Neural cell (in vitro differentiated cells): Measurements from ENCODE around the gene CASKIN2. TPM values are rescaled to one million over a fixed set of nuclear protein-coding genes. Genes with fewer than 3 reads are reported as not detected.

Experiments
- H2AFZ ChIP-seq: fragments of 200-600, 300-800 bp; sonication (generic), shearing (Covaris generic); 2 replicates; pipeline ENCODE4 v1.6.0; 2014; ENCODE audit warnings: low read depth, mild to moderate bottlenecking, antibody characterized with exemption, low read length, moderate library complexity
- H3F3A ChIP-seq: fragments of 200-600 bp; shearing (Covaris generic); 2 replicates; pipeline ENCODE4 v1.6.1; 2016; ENCODE audit warnings: mild to moderate bottlenecking, moderate library complexity, mixed read lengths, antibody characterized with exemption, low read length; ENCODE audit not compliant: insufficient read depth, poor library complexity, severe bottlenecking
- H3K27ac ChIP-seq: fragments of 200-600, 300-800 bp; sonication (generic), shearing (Covaris generic); 2 replicates; pipeline ENCODE4 v1.5.1; 2014; ENCODE audit warnings: mild to moderate bottlenecking, low read length, moderate library complexity
- H3K27me3 ChIP-seq: fragments of 300-800, 200-600 bp; sonication (generic), shearing (Covaris generic); 2 replicates; pipeline ENCODE4 v1.6.0; 2014; ENCODE audit warnings: mild to moderate bottlenecking, low read depth, low read length, moderate library complexity; ENCODE audit not compliant: insufficient read depth
- H3K36me3 ChIP-seq: fragments of 300-800, 200-600 bp; sonication (generic), shearing (Covaris generic); 2 replicates; pipeline ENCODE4 v1.5.1; 2014; ENCODE audit warnings: mild to moderate bottlenecking, antibody characterized with exemption, low read length, moderate library complexity; ENCODE audit not compliant: insufficient read depth
- H3K4me2 ChIP-seq: fragments of 300-800, 200-600 bp; sonication (generic), shearing (Covaris generic); 2 replicates; pipeline ENCODE4 v1.6.0; 2014; ENCODE audit warnings: mild to moderate bottlenecking, low read length
- H3K4me3 ChIP-seq: fragments of 300-800, 200-600 bp; sonication (generic), shearing (Covaris generic); 2 replicates; pipeline ENCODE4 v1.5.1; 2014; ENCODE audit warnings: mild to moderate bottlenecking, low read length, moderate library complexity
- H3K79me2 ChIP-seq: fragments of 200-600 bp; shearing (Covaris generic); replicated peaks from 2 replicates; pipeline ENCODE4 v1.6.0; 2014; ENCODE audit warnings: mild to moderate bottlenecking, low read length, moderate library complexity; ENCODE audit not compliant: insufficient read depth
- H3K9ac ChIP-seq: fragments of 300-800, 200-600 bp; sonication (generic), shearing (Covaris generic); 2 replicates; pipeline ENCODE4 v1.6.1; 2016; ENCODE audit warnings: mild to moderate bottlenecking, low read length, mixed read lengths
- H3K9me2 ChIP-seq: fragments of 200-600 bp; shearing (Covaris generic); 2 replicates; pipeline ENCODE4 v1.6.1; 2016; ENCODE audit warnings: mild to moderate bottlenecking, low read length, mixed read lengths; ENCODE audit not compliant: insufficient read depth
- H3K9me3 ChIP-seq: fragments of 200-600, 300-800 bp; sonication (generic), shearing (Covaris generic); 2 replicates; pipeline ENCODE4 v1.6.1; 2016; ENCODE audit warnings: mild to moderate bottlenecking, mixed run types, low read length, moderate library complexity, mixed read lengths
- H4K20me1 ChIP-seq: fragments of 200-600 bp; shearing (Covaris generic); 2 replicates; pipeline ENCODE4 v1.6.1; 2016; ENCODE audit warnings: mild to moderate bottlenecking, mixed run types; ENCODE audit not compliant: insufficient read depth
- CTCF ChIP-seq: fragments of 450-650 bp; IDR thresholded peaks from 2 replicates; pipeline ENCODE4 v1.5.1; 2014; ENCODE audit warnings: antibody characterized with exemption, mild to moderate bottlenecking, moderate library complexity; ENCODE audit not compliant: poor library complexity, severe bottlenecking
- EP300 ChIP-seq: fragments of 450-650 bp; conservative IDR thresholded peaks from 2 replicates; pipeline ENCODE4 v1.6.1; 2014; ENCODE audit warnings: antibody characterized with exemption, mild to moderate bottlenecking, moderate library complexity; ENCODE audit not compliant: poor library complexity, severe bottlenecking
- EZH2 ChIP-seq: fragments of 200-600, 300-800 bp; shearing (Covaris generic), sonication (generic); IDR thresholded peaks from 2 replicates; pipeline ENCODE4 v1.6.1; 2014; ENCODE audit warnings: antibody characterized with exemption, low read length, borderline replicate concordance, mild to moderate bottlenecking; ENCODE audit not compliant: insufficient read depth, poor library complexity, severe bottlenecking
- MXI1 ChIP-seq: fragments of 450-650 bp; conservative IDR thresholded peaks from 2 replicates; pipeline ENCODE4 v1.6.1; 2014; ENCODE audit warnings: antibody characterized with exemption, mild to moderate bottlenecking; ENCODE audit not compliant: poor library complexity, severe bottlenecking
- POLR2AphosphoS5 ChIP-seq: IDR thresholded peaks from 2 replicates; pipeline ENCODE4 v1.6.1; 2012
- RAD21 ChIP-seq: fragments of 450-650 bp; conservative IDR thresholded peaks from 2 replicates; pipeline ENCODE4 v1.6.1; 2014; ENCODE audit warnings: antibody characterized with exemption, mild to moderate bottlenecking, moderate library complexity
- SMC3 ChIP-seq: fragments of 450-650 bp; conservative IDR thresholded peaks from 2 replicates; pipeline ENCODE4 v1.6.1; 2014; ENCODE audit warnings: antibody characterized with exemption, mild to moderate bottlenecking, moderate library complexity; ENCODE audit not compliant: poor library complexity
- TAF1 ChIP-seq: IDR thresholded peaks from 2 replicates; pipeline ENCODE4 v1.6.1; 2012; ENCODE audit warnings: low read depth
- polyA plus RNA-seq: library from polyadenylated mRNA; depleted of rRNA; stranded (reverse); fragments of >200 nt; gene quantifications from 2 replicates; pipeline ENCODE4 v1.2.3, GENCODE V29; 2014
- TF ChIP-seq, protein P1 (sequence below): IDR thresholded peaks from 2 replicates; pipeline ENCODE4 v1.6.1; 2012; ENCODE audit warnings: borderline replicate concordance

The CASKIN2 gene
- polyA plus RNA-seq, 1 donor from 2014 or later = 2.8 TPM

GRCh38 chr17:75494326-75494877 is 20.9 kb downstream of the CASKIN2 start:
- Histone ChIP-seq H3K36me3 (no peaks in the 10 kb centered on the region), H3K9ac (no peak overlapping the region)

DNA sequence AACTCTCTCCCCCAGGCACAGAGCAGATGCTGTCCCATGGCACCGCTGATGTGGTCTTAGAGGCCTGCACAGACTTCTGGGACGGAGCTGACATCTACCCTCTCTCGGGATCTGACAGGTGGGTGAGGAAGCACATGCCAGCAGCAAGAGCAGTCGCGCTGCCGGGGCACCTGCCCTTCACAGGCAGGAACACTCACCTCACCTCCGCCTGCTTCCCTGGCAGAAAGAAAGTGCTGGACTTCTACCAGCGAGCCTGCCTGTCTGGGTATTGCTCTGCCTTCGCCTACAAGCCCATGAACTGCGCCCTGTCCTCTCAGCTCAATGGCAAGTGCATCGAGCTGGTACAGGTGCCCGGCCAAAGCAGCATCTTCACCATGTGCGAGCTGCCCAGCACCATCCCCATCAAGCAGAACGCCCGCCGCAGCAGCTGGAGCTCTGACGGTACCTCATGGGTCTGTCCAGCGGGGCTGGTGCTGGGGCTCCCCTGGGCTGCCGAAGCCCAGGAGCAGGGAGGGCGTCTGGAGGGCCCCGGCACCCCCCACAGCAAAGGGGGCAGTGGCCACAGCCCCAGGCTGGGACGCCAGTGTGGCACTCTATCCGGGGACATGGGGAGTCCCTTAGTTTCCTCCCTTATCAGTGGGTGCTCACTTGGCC is 21.7 kb downstream of the CASKIN2 start:
- Histone ChIP-seq H4K20me1 (no peaks in the 10 kb centered on the region), H3K27me3 (no peaks in the 10 kb centered on the region), H3K4me2 (no peak overlapping the region), H3K9me3 (no peaks in the 10 kb centered on the region), H3K9ac (no peak overlapping the region), H3K36me3 (no peaks in the 10 kb centered on the region), H3K4me3 (no peak overlapping the region), H3K9me2 (no peaks in the 10 kb centered on the region), H3F3A (no peaks in the 10 kb centered on the region), H3K27ac (no peak overlapping the region), H3K79me2 (no peaks in the 10 kb centered on the region), H2AFZ (no peak overlapping the region)
- TF ChIP-seq POLR2AphosphoS5 = no peak
- TF ChIP-seq CTCF = no peak
- TF ChIP-seq EZH2 = no peak
- TF ChIP-seq EP300 = no peak
- TF ChIP-seq MXI1 = no peak
- no peak for TF ChIP-seq SMC3
- TF ChIP-seq, protein P1, sequence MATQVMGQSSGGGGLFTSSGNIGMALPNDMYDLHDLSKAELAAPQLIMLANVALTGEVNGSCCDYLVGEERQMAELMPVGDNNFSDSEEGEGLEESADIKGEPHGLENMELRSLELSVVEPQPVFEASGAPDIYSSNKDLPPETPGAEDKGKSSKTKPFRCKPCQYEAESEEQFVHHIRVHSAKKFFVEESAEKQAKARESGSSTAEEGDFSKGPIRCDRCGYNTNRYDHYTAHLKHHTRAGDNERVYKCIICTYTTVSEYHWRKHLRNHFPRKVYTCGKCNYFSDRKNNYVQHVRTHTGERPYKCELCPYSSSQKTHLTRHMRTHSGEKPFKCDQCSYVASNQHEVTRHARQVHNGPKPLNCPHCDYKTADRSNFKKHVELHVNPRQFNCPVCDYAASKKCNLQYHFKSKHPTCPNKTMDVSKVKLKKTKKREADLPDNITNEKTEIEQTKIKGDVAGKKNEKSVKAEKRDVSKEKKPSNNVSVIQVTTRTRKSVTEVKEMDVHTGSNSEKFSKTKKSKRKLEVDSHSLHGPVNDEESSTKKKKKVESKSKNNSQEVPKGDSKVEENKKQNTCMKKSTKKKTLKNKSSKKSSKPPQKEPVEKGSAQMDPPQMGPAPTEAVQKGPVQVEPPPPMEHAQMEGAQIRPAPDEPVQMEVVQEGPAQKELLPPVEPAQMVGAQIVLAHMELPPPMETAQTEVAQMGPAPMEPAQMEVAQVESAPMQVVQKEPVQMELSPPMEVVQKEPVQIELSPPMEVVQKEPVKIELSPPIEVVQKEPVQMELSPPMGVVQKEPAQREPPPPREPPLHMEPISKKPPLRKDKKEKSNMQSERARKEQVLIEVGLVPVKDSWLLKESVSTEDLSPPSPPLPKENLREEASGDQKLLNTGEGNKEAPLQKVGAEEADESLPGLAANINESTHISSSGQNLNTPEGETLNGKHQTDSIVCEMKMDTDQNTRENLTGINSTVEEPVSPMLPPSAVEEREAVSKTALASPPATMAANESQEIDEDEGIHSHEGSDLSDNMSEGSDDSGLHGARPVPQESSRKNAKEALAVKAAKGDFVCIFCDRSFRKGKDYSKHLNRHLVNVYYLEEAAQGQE = no peak
- no peak for TF ChIP-seq TAF1
- TF ChIP-seq RAD21 = no peak

More at GRCh38 chr17:75494326-75494877, 20.9 kb downstream of the CASKIN2 start:
- H3K79me2 ChIP-seq = no peaks in the 10 kb centered on the region
- no peaks in the 10 kb centered on the region for H3F3A ChIP-seq
- TF ChIP-seq SMC3 (no peak), CTCF (no peak)
- H3K27ac ChIP-seq = no peak overlapping the region
- H3K27me3 ChIP-seq = no peaks in the 10 kb centered on the region
- no peaks in the 10 kb centered on the region for H3K9me3 ChIP-seq
- H2AFZ ChIP-seq = no peak overlapping the region
- no peak overlapping the region for H3K4me2 ChIP-seq
- H3K4me3 ChIP-seq = no peak overlapping the region
- H4K20me1 ChIP-seq = no peaks in the 10 kb centered on the region
- H3K9me2 ChIP-seq = no peaks in the 10 kb centered on the region
